DLD1 (cell line): ENCODE data around the gene UBN1.

Source experiments
- in situ Hi-C: cut with HindIII; loops from 2 replicates; pipeline ENCODE4 v1.10.0; 2017; ENCODE audit warnings: low sequenced_read_pairs

The UBN1 gene, protein sequence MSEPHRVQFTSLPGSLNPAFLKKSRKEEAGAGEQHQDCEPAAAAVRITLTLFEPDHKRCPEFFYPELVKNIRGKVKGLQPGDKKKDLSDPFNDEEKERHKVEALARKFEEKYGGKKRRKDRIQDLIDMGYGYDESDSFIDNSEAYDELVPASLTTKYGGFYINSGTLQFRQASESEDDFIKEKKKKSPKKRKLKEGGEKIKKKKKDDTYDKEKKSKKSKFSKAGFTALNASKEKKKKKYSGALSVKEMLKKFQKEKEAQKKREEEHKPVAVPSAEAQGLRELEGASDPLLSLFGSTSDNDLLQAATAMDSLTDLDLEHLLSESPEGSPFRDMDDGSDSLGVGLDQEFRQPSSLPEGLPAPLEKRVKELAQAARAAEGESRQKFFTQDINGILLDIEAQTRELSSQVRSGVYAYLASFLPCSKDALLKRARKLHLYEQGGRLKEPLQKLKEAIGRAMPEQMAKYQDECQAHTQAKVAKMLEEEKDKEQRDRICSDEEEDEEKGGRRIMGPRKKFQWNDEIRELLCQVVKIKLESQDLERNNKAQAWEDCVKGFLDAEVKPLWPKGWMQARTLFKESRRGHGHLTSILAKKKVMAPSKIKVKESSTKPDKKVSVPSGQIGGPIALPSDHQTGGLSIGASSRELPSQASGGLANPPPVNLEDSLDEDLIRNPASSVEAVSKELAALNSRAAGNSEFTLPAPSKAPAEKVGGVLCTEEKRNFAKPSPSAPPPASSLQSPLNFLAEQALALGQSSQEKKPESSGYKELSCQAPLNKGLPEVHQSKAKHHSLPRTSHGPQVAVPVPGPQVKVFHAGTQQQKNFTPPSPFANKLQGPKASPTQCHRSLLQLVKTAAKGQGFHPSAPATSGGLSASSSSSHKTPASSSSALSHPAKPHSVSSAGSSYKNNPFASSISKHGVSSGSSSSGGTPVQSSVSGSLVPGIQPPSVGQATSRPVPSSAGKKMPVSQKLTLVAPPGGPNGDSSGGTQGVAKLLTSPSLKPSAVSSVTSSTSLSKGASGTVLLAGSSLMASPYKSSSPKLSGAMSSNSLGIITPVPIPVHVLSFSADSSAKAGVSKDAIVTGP (N-terminal part only)

DNA sequence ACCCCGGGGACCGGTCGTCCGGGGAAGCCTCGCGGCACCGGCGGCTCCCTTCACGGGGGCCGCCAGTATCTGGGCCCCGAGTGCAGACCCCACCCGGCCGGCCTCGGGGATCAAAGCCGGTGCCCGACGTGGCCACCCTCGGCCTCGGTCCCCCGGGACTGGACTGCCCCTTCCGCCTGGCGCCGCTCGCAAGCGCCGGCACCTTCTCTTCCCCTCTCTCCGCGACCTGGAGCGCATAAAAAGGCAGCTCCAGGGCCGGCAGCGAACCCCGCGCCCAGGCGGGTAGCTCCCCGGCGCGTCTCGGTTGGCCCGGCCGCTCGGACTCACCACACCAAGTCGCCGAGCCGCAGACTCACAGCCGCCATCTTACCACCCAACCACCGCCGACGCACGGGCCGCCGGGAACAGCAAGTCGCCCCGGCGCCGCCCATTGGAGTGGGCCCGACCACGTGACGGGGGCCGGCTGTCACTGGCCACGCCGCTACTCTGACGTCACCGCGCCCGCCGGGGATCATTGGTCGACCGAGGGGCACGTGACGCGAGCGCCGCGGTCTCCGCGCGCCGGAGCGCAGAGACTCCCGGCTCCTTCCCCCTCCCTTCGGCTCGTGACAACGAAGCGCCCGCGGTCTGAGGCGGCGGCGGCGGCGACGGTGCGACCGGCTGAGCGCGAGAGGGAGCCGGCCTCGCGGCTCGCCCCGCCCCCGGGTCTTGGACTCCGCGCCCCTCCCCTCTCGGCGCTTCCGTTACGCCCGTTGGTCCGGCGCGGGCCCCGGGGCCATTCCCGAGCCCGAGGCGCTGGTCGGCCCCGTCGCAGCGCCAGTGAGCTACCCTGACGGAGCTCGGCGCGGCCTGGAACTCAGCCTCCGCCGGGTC is at the start of gene UBN1, which contains the start of gene GLYR1:
Gene UBN1, plus strand, starts transcription at position 581 of the 873 bp plus-strand sequence. CDS start 5,437 bp downstream, outside the sequence.
Gene GLYR1, minus strand, starts transcription at position 388 of the 873 bp plus-strand sequence. Its CDS starts 23 bp downstream, at position 365.
- in situ Hi-C loops, result no loop called here

DNA sequence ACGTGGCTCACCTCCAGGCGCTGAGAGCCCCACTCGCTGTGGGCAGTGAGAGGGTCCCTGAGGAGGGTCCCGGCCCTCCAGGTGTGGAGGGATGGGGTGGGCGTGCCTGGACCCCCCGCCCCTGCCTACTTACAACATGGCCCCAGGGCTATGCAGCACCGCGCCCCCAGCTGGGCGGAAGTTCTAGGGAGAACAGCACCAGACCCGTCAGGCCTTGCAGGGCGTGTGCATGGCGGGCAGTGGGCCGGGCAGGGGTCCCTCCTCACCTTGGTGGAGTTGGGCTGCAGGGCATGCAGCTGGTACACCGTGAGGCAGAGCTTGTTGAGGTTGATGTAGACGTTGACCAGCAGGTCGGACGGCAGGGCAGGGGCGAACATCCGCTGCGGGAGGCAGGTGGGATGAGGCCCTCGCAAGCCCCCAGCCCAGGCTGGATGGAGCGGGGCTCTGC is 49.5 kb upstream of the UBN1 start:
- in situ Hi-C loops, result no loop called here

DNA sequence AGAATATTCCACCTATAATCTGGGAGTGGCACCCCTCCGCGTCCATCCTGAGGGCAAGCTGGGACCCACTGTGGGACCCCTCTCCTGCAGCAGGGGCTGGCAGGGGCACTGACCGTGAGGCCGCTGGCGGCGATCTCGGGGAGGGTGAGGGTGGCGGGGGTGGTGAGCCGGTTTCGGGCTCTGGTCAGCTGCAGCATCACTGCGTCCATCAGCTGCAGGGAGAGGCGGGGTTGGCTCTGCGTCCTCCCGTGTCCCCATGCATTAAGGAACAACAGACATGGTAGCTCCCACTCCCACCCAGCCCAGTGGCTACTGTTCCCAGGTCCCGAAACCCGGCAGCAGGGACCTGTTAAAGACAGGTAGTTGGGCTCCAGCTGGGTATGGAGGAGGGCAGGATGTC is 48.8 kb upstream of the UBN1 start:
- in situ Hi-C loops, result no loop called here

DNA sequence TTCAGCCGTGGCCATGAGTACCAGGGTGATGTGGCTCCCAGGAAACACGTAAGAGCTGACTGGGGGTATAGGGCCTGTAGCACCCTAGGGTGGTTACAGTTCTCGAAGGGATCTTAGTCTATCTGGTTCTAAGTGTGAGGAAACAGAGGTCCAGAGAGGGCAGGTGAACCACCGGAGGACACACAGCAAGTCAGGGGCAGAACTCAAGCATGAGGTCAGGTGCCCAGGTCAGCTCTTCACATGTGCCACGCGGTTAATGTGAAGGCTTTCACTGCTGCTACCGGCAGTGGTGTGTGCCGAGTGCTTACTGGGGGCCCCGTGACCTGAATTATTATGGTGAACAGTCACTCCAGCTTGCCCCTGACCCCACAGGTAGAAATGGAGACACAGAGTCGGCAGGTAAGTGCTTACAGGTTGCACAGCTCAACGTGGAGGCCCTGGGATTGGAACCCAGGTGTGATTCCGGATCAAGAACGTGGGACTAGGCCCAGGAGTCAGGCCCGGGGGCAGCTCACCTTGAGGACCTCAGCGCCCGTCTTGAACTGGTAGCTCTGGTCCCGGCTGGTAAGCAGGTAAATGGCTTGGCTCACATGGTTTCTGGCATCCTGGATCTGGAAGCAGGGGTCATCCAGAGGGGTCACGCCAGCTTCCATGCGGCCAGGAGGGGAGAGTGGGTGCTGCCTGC is 48.0 kb upstream of the UBN1 start:
- in situ Hi-C loops, result no loop called here

DNA sequence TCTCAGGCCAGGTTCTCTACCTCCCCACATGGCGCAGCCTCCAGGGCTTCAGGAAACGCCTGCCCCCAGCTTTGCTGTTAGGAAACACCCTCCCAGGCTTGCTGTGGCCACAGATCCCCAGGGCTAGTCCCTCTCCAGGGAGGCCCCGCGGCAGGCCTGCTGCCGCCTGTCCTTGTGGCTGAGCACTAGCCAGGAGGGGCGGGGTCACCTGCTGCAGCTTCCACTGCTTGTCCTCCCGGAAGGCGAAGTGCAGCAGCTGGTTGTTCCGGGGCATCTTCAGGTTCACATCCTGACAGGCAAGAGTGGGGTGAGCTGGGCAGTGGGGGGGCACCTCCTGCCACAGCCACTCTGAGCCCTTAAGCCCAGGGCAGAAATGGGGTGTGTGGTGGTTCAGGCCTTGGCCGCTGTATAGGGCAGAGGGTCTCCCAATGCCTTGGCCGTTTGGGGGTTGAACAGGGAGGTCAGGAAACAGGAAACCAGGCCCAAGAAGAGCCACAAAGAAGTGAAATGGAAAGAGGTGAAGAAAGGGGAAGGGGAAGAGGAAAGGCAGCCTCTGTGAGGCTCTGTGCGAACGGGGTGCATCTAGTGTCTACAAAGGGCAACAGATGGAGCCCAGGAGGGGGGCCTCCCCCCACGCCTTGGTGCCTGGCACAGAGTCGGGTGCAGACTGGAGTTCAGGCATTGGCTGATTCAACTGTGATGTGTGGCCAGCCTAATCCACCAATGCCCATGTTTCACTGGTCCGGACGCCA is 46.8 kb upstream of the UBN1 start:
- in situ Hi-C loops, result no loop called here

DNA sequence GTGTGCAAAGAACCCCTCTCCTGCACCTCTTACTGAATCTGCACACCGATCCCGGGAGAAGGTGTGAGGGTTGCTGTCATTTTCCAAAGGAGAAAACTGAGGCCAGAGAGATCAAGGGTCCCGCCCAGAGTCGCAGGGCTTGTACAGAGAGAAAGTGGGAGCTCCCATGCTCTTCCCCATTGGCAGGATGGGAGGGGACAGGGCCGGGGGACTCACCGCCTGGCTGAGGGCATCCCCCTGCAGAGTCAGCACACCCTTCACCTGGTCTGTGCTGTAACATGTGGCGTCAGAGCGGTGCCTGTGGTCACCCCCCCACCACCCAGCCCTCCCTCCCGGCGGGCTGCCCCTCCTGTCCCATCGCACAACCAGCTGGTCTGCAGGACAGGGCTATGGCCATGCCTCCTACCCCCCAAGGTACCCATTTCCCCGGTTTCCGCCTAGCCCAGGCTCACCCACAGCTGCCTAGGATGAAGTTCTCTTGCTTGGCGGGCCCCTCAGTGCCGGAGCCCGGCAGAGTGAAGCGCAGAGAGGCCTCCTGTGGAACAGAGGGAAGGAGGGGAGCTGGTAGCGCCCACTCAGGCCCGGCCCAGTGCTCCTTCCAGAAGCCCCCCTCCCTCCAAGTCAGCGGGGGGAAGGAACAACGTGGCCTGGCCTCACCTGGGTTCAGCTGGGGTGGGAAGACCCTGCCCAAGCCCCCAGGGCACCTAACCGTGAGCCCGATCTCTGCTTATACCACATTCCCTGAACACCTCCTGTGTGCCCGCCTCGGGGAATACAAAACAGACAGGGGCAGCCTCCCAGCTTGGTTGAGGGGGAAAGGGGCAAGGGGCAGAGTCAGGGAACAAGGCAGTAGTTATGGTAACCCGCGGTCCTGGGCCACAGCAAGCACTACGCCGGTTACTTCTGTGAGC is 46.0 kb upstream of the UBN1 start:
- in situ Hi-C loops, result no loop called here

DNA sequence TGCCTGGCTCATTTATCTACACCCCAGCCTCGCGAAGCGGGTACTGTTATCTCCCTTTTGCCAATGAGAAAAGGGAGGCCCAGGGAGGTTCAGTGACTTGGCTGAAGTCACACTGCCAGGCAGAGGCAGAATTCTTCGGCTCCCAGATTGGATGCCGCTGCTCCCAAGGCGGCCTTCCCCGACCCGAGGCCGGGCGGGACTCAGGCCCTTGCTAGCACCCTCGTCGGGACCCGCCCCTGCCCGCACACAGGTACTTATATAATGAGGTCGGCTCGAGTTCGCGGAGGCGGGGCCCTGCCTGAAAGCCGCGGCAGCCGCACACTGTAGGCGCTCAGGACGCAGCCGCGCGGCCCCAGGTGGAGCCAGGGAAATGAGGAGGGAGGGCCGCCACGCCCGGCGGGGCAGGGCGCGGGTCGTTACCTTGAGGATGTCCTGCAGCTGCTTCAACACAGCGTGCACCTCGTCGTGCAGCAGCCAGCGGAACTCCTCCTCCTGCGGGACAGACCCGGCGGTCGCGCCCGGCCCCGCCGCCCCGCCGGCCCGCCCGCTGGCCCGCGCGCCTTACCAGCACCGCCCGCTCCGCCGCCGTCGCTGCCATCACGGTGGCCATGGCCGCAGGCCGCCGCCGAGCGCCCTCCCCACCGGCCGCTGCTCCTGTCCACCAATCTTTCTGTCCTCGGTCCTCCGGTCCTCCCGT is 45.2 kb upstream of the UBN1 start, which contains the start of gene ROGDI:
Gene ROGDI, minus strand, starts transcription at position 672 of the 697 bp plus-strand sequence. Its CDS starts 62 bp downstream, at position 610.
- in situ Hi-C loops, result no loop called here

DNA sequence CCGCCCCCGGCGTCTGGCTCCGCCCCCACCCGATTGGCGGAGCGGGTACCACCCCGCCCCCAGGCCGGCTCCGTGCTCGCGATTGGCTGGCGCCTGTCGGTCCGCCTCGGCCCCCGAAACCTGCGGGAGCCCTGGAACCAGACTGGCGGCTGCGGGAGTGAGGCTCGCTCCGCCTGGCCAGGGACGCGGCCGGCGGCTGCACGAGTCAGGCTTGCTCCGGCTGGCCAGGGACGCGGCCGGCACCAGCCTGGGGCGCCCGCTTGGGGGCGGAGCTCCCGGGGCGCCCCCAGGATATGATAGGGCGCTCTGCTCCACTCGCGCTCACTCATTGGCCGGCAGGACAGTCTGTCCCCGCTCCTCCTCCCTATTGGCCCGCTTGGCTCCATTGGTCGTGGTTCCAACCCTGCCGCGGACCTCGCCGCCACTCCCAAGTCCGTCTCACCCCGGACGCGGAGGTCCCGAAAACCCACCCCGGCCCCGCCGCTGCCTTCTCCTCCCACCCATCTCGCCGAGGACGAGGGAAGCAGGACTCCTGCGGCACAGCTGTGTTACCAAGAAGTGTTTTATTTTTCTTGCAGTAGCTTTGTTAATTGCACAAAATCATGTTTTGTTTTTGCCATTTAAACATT is 44.5 kb upstream of the UBN1 start:
- in situ Hi-C loops, result no loop called here

DNA sequence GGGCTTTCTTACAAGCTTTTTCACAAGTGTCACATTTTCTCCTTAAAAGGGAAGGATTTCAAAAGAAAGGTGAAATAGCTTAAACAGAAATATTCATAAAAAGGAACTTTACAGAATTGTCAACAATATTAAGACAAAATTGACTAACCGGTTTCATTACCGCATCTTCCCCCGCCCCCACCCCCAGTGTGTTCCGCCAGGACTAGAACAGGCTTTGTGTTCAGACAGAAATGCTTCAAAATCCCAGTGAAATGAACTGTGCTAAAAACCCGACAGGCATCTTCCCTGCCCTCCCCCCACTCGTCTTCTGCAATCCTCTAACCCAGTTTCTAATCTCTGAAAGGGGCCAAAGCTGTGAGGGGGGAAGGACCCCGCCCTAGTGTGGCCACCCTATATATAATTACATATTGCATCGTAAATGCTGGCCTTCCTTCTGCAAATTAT is 43.9 kb upstream of the UBN1 start:
- in situ Hi-C loops, result no loop called here

DNA sequence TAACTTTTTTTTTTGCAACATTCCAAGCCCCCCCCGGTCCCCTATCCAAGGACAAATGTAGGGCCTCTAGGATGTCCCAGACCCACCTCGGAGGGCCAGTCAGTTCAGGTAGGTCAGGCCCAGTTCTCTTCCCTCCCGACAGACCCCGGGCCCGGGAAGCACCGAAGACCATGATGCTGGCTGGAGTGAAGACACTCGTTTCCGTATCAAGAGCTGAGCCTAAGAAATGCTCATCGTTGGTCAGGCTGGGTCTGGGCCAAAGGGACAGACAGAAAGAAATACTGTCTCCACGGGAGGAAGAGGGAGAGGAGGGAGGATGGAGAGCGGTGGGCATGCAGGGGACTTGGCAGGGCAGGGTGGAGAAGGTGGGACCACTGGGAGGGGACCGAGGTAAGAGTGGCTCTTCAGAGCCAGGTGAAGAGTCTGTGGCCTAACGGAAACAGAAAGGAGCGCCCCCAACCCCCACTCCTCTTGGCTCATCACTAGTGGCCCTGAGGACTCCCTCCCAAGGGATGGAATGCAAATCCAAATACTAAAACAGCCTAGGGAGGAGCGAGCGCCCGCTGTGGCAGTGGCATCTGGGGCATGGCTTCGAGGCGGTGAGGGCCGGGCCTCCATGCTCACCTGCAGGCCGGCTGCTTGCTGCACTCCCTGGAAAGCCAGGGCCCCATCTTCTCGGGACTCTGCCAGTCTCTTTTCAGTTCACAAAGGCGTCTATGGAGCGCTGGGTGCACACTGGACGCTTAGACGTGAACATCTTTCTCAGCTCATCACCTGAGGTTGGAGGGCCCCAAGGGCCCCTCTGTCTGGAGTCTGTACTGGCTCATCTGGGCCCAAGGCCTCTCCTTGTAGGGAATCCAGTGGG is 43.2 kb upstream of the UBN1 start:
- in situ Hi-C loops, result no loop called here

DNA sequence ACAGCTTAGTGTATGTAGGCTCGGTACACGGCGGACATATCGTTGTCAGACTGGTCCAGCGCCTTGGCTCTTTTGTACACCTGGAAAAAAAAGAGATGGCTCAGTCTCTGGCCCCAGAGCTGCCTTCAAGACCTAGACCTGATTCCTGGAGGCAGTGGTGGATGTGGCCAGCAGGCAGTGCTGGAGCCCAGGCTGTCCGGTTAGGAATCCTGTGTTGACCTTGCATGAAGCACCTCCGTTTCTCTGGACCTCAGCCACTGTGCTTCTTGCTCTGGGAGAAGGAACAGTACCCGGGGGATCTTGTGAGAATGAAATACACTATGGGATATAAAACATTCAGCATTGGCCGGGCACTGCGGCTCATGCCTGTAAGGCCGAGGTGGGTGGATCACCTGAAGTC is 42.0 kb upstream of the UBN1 start:
- in situ Hi-C loops, result no loop called here

DNA sequence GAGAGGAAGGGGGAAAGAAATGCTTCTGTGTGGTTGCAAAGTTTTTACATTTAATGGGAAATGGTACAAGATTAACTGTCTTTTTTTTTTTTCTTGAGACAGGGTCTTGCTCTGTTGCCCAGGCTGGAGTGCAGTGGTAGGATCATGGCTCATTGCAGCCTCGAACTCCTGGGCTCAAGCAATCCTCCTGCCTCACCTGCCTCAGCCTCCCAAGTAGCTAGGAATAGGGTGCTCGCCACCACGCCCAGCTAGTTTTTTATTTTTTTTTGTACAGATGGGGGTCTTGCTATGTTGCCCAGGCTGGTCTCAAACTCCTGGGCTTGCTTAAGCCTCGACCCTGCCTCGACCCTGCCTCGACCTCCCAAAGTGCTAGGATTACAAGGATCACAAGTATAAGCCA is 41.0 kb upstream of the UBN1 start:
- in situ Hi-C loops, result no loop called here

DNA sequence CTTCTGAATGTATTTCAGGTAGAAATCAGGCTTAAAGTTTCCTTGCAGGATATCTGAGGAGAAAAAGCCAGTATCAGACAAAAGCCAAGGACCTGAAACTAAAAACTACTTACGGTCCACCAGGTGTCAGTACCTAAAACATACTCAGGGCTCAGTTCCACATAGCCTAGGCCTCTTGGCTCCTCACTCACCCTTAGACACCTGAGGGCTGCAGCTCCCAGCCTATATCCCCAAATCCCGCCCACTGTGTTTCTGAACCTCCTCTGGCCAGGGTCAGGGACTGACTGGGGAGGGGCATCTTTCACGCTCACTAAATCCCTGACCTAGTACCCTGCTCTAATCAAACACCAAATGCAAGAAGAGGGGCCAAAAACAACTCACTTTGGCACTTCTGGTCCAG is 36.0 kb upstream of the UBN1 start:
- in situ Hi-C loops, result no loop called here

DNA sequence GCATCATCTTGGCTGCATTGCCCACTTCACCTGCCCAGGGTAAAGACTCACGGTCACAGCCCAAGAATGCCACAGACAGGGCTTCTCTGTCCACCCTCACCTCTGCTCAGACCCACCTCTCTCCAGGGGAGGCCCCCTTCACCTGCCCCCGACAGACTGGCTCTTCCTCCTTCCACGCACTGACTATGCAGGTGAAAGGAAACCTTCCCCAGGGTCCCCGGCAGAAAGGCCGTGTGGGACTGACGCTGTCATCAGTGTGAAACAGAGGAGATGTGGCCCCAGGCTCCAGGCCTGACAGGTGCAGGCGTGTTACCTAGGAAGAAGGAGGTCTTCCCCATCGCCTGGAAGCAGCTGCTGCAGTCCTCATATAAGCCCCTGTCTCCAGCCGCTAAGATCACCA is 35.5 kb upstream of the UBN1 start:
- in situ Hi-C loops, result no loop called here

DNA sequence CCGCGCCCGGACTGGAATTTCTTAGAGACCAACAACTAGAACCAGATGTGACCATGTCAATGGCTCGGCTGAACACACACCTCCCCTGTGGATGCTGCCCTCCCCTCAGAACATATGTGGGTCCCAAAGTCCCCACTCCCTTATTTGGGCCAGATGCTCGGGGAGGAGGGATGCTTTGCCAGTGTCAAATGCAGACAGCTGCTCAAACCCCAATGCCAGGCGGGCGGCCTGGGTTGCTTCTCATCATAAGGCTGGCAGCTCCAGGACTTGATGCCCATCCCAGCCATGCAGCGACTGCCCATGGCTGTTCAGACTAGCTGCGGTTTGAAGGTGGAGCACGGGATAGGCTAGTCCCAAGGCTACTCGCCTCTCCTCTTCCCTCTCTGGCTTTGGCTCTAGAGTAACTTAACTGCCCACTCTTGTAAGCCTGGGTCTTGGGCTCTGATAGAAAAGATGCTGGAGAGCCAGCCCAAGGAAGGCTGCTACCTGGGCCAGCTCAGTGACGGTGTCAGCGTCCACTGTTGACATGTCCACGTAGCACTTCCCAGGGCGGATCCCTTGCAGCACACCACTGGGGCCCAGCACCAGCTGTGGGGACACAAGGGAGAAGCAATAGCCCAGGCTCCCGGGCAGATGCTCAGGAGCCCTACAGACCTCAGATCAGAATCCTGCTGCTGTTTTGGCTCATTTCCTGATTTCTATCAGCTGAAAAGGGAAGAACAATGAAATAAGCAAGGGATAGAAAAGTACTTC is 33.9 kb upstream of the UBN1 start:
- in situ Hi-C loops, result no loop called here
